GOT3 (cell line): ENCODE results near the gene MAP2K1.
A peak's percentile ranks its signal among the peaks of the same experiment; 100 is the strongest.

Experiments used
- DNase-seq: peaks from one replicate; lab custom pipeline; 2025; ENCODE audit warnings: mixed read lengths; lab: John Stamatoyannopoulos, UW

The MAP2K1 gene

GRCh38 chr15:66504563-66505429 is 118.1 kb downstream of the MAP2K1 start, which contains the start of the genes RPL4 and ZWILCH:
RPL4 (minus strand) TSS chr15:66504855; CDS start chr15:66504790, 65 bp downstream.
ZWILCH (plus strand) TSS chr15:66505326; CDS start chr15:66505339, 13 bp downstream.
- peak; percentile 51 for DNase-seq

DNA sequence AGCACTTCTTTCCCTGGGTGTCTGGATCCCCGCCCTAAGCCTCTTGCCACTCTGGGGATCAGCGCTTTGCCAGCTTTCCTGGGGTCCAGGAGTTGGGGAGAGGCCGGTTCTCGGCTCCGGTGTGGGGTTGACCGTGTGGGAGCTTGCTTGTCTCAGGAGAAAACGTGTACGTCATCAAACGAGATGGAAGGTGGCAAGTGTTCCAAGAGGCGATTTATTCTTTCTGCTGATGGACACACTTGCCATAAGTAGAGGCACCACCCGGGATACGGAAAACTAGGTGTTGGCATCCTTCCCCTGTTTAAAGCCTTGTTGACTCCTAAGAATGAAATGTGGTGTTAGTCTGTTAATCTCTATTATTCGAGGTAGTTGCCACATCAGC is 118.7 kb downstream of the MAP2K1 start:
- no peak for DNase-seq

GRCh38 chr15:66505818-66506217 is 119.1 kb downstream of the MAP2K1 start:
- no peak for DNase-seq

DNA sequence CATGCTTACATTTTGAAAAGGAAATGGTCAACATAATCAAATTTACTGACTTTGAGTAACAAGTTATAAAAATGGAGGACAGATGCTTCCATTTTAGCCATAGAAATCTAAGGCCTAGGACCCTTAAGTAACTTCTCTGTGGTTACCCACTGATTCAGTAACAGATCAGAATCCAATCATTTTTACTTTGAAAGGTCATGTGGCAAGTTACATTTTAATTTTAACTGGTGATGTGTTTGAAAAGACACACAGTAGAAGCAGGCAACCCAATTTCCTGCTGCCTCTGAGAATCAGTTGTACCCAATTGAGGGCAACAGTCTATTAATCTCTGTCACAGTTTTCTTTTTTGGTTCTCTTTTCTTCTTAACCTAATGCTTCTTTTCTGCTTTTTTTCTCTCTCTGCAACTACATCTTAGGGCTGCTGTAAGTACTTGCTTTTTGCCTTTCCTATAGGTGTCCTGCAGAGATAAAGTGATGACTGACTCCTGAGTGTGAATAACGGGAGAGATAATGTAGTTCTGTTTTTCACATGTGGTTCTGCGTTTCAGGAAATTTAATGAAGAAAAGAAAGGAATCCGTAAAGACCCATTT is 121.7 kb downstream of the MAP2K1 start:
- no peak for DNase-seq

- no peak for DNase-seq
Measured at GRCh38 chr15:66514586-66514985, 127.9 kb downstream of the MAP2K1 start.

DNA sequence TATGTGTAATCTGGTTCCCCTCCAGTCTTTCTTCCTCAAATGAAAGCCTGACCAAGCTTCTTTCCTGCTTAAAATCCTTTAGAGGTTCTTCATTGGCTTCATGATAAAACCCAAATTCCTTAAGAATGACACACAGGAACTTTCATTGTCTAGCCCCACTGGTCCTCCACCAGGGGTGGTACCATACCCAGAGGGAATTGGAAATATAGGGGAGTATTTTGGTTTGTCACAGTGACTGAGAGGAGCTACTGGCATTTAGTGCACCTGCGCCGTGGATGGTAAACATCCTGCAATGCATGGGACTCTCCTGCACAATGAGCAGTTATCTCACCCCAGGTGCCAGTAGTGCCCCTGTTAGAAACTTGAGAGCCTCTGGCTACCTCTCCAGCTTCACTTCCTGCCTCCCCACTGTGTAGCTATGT is 129.2 kb downstream of the MAP2K1 start:
- no peak for DNase-seq

DNA sequence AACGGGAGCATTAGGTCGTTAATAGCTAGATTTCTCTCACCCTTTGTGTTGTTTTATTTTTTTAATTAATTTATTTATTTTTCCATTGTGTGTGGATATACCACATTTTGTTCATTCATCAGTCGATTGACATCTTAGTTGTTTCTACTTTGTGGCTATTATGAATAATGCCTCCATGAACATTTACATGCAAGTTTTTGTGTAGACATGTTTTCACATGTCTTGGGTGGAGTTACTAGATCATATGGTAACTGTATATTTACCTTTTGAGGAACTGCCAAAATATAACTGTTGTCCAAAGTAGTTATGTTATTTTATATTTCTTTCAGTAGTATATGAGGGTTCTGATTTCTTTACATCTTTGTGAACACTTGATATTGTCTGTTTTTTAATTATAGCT is 137.2 kb downstream of the MAP2K1 start:
- DNase-seq: no peak

- DNase-seq: no peak
Measured at GRCh38 chr15:66524838-66525237, 138.1 kb downstream of the MAP2K1 start.

DNA sequence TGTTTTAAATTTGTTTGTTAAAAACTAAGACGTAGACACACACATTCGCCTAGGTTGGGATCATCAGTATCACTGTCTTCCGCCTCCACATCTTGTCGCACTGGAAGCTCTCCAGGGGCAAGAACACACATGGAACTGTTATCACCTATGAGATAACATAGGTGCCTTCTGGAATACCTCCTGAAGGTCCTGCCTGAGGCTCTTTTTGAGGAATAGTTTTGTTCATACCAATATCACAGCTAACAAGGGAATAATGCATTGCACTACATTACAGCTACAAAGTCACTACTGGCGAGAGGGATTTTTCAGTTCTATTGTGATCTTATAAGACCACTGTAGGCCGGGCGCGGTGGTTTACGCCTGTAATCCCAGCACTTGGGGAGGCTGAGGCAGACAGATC is 148.3 kb downstream of the MAP2K1 start:
- no peak for DNase-seq
